H1 (cell line): ENCODE data around the gene NEDD8. TPM values are rescaled to one million over a fixed set of nuclear protein-coding genes. Genes with fewer than 3 reads are reported as not detected.

Experiments used
- CTCF ChIA-PET: fragments of 300-600 bp; sonication (Branson Sonifier 250); formaldehyde crosslinking; loops from one replicate; lab custom pipeline; 2021; ENCODE audit not compliant: partially characterized antibody; lab: Charles Lee
- POLR2A ChIA-PET: fragments of 300-600 bp; sonication (Branson Sonifier 250); formaldehyde crosslinking; loops from one replicate; lab custom pipeline; 2021; ENCODE audit warnings: inconsistent platforms; ENCODE audit not compliant: partially characterized antibody; lab: Charles Lee
- DNase-seq, 2 experiments: peaks; one replicate each; pipeline versions ENCODE4 v3.0.0 to v3.0.0-alpha.2; 2010 to 2022; ENCODE audit warnings: low spot score in 2 of 2, low read depth in 1 of 2, mixed read lengths in 1 of 2
- FAIRE-seq: peaks from 2 replicates; lab custom pipeline; 2011; peaks lifted over from hg19 to GRCh38; lab: Jason Lieb, UNC
- H2AFZ ChIP-seq: 2 replicates; pipeline ENCODE4 v1.8.1; 2012; ENCODE audit warnings: low read length, inconsistent platforms
- H2AK5ac ChIP-seq: 2 replicates; pipeline ENCODE4 v1.6.1; 2013; ENCODE audit warnings: low read depth, low read length
- H2BK120ac ChIP-seq: replicated peaks from 2 replicates; pipeline ENCODE3; 2013; ENCODE audit warnings: low read depth, low read length, inconsistent platforms
- H2BK12ac ChIP-seq: 2 replicates; pipeline ENCODE4 v1.6.1; 2013; ENCODE audit warnings: low read depth, low read length
- H2BK15ac ChIP-seq: 2 replicates; pipeline ENCODE4 v1.6.1; 2013; ENCODE audit warnings: low read length
- H2BK20ac ChIP-seq: 2 replicates; pipeline ENCODE4 v1.6.1; 2013; ENCODE audit warnings: low read length
- H2BK5ac ChIP-seq: 2 replicates; pipeline ENCODE4 v1.6.1; 2013; ENCODE audit warnings: low read depth, low read length
- H3K14ac ChIP-seq: 2 replicates; pipeline ENCODE4 v1.6.1; 2013; ENCODE audit warnings: inconsistent platforms; ENCODE audit not compliant: insufficient read length
- H3K18ac ChIP-seq: 2 replicates; pipeline ENCODE4 v1.6.1; 2013; ENCODE audit warnings: low read length; ENCODE audit errors: extremely low read depth
- H3K23ac ChIP-seq: 2 replicates; pipeline ENCODE4 v1.6.1; 2013; ENCODE audit warnings: inconsistent platforms; ENCODE audit not compliant: insufficient read length
- H3K23me2 ChIP-seq: 2 replicates; pipeline ENCODE4 v1.6.1; 2013; ENCODE audit warnings: low read depth, low read length
- H3K27ac ChIP-seq: 2 replicates; pipeline ENCODE4 v1.6.1; 2011; ENCODE audit warnings: low read depth, low read length, inconsistent platforms
- H3K27me3 ChIP-seq, 4 experiments: replicated peaks in 1 of 4; 1 replicate in 1 of 4; 2 replicates in 3 of 4; pipeline versions ENCODE4 v1.6.1 to v1.8.1; 2011 to 2013; ENCODE audit warnings: low read length in 3 of 4, mild to moderate bottlenecking in 3 of 4, inconsistent platforms in 2 of 4, mixed read lengths in 2 of 4, moderate library complexity in 1 of 4; ENCODE audit not compliant: control insufficient read depth in 3 of 4, insufficient read depth in 3 of 4; ENCODE audit errors: extremely low read depth in 1 of 4
- H3K36me3 ChIP-seq, 4 experiments: 2 replicates each; pipeline versions ENCODE4 v1.6.1 to v1.8.1; 2011 to 2013; ENCODE audit warnings: mild to moderate bottlenecking in 4 of 4, low read length in 3 of 4, moderate library complexity in 2 of 4, control low read depth in 1 of 4, inconsistent platforms in 1 of 4; ENCODE audit not compliant: insufficient read depth in 4 of 4, control insufficient read depth in 2 of 4
- H3K4ac ChIP-seq: replicated peaks from 2 replicates; pipeline ENCODE3; 2013; ENCODE audit warnings: low read length, low read depth, mixed read lengths, inconsistent platforms; ENCODE audit not compliant: insufficient read length
- H3K4me1 ChIP-seq, 4 experiments: replicated peaks in 1 of 4; 1 replicate in 1 of 4; 2 replicates in 3 of 4; pipeline versions ENCODE4 v1.6.1 to v1.8.1; 2011 to 2013; ENCODE audit warnings: low read length in 3 of 4, inconsistent platforms in 2 of 4, mixed read lengths in 1 of 4; ENCODE audit not compliant: insufficient read depth in 4 of 4, control insufficient read depth in 3 of 4
- H3K4me2 ChIP-seq, 2 experiments: 2 replicates each; pipeline versions ENCODE4 v1.6.1 to v1.8.1; 2011 to 2013; ENCODE audit warnings: low read depth in 2 of 2, low read length in 2 of 2, control low read depth in 1 of 2, inconsistent platforms in 1 of 2, mild to moderate bottlenecking in 1 of 2; ENCODE audit not compliant: insufficient read depth in 1 of 2
- H3K4me3 ChIP-seq, 4 experiments: fragments of 200-600, 300-600 bp in 1 of 4; sonication (generic), shearing (Covaris generic), sonication (Bioruptor Twin) in 1 of 4; 2 replicates each; pipeline versions ENCODE4 v1.5.1 to v1.8.1; 2011 to 2016; ENCODE audit warnings: low read length in 4 of 4, low read depth in 3 of 4, control low read depth in 2 of 4, inconsistent platforms in 2 of 4, mild to moderate bottlenecking in 2 of 4, mixed read lengths in 1 of 4, moderate library complexity in 1 of 4; ENCODE audit not compliant: insufficient read depth in 2 of 4; ENCODE audit errors: extremely low read depth in 1 of 4
- H3K56ac ChIP-seq: replicated peaks from 2 replicates; pipeline ENCODE3; 2013; ENCODE audit warnings: low read depth, mild to moderate bottlenecking, mixed read lengths, low read length, inconsistent platforms; ENCODE audit not compliant: insufficient read length
- H3K79me1 ChIP-seq: 2 replicates; pipeline ENCODE4 v1.6.1; 2013; ENCODE audit warnings: low read depth, low read length, control low read depth
- H3K79me2 ChIP-seq, 2 experiments: 2 replicates each; pipeline versions ENCODE4 v1.6.1 to v1.8.1; 2012 to 2013; ENCODE audit warnings: low read length in 2 of 2, mild to moderate bottlenecking in 2 of 2, inconsistent platforms in 1 of 2; ENCODE audit not compliant: insufficient read depth in 2 of 2, control insufficient read depth in 1 of 2
- H3K9ac ChIP-seq, 4 experiments: replicated peaks in 1 of 4; 1 replicate in 1 of 4; 2 replicates in 3 of 4; pipeline versions ENCODE4 v1.6.1 to v1.8.1; 2011 to 2013; ENCODE audit warnings: low read depth in 3 of 4, low read length in 3 of 4, control low read depth in 2 of 4, mild to moderate bottlenecking in 2 of 4, moderate library complexity in 2 of 4, inconsistent platforms in 1 of 4; ENCODE audit errors: extremely low read depth in 1 of 4
- H3K9me3 ChIP-seq, 2 experiments: 2 replicates each; pipeline versions ENCODE4 v1.6.1 to v1.8.1; 2012 to 2013; ENCODE audit warnings: mild to moderate bottlenecking in 2 of 2, moderate library complexity in 2 of 2, control low read depth in 1 of 2, inconsistent platforms in 1 of 2, low read depth in 1 of 2, low read length in 1 of 2, mixed read lengths in 1 of 2; ENCODE audit not compliant: insufficient read depth in 2 of 2
- H4K20me1 ChIP-seq, 2 experiments: replicated peaks in 1 of 2; 2 replicates each; pipeline versions ENCODE3 to v1.8.1; 2011 to 2013; ENCODE audit warnings: inconsistent platforms in 2 of 2, low read length in 2 of 2, mild to moderate bottlenecking in 1 of 2; ENCODE audit not compliant: insufficient read depth in 2 of 2, control insufficient read depth in 1 of 2
- H4K5ac ChIP-seq: 2 replicates; pipeline ENCODE4 v1.6.1; 2013; ENCODE audit warnings: low read length, low read depth, mixed read lengths, inconsistent platforms; ENCODE audit not compliant: insufficient read length
- H4K8ac ChIP-seq: 2 replicates; pipeline ENCODE4 v1.8.0; 2013; ENCODE audit warnings: mild to moderate bottlenecking, moderate library complexity, low read length, inconsistent platforms; ENCODE audit not compliant: insufficient read depth; ENCODE audit errors: extremely low read depth
- H4K91ac ChIP-seq: replicated peaks from 2 replicates; pipeline ENCODE3; 2013; ENCODE audit warnings: low read length, mixed read lengths, inconsistent platforms; ENCODE audit not compliant: insufficient read length
- CBX5 ChIP-seq: fragments of 300-800, 300-1000 bp; sonication (generic); IDR thresholded peaks from 2 replicates; pipeline ENCODE4 v1.7.1; 2016; ENCODE audit warnings: antibody characterized with exemption, low read length, low read depth
- CREB1 ChIP-seq: IDR thresholded peaks from 2 replicates; pipeline ENCODE4 v1.6.1; 2012; ENCODE audit warnings: inconsistent platforms
- EP300 ChIP-seq, 2 experiments: IDR thresholded peaks; 1 replicate in 1 of 2; 2 replicates in 1 of 2; pipeline ENCODE4 v1.6.1; 2011 to 2012; ENCODE audit warnings: low read depth in 2 of 2, low read length in 2 of 2, mild to moderate bottlenecking in 2 of 2, borderline replicate concordance in 1 of 2, inconsistent platforms in 1 of 2, moderate library complexity in 1 of 2
- FOSL1 ChIP-seq: IDR thresholded peaks from 2 replicates; pipeline ENCODE4 v1.6.1; 2011; ENCODE audit warnings: mild to moderate bottlenecking, low read depth, low read length, moderate library complexity; ENCODE audit not compliant: insufficient read depth
- HDAC6 ChIP-seq: IDR thresholded peaks from one replicate; pipeline ENCODE4 v1.7.1; 2012; ENCODE audit warnings: low read depth, mild to moderate bottlenecking, inconsistent platforms, low read length, moderate library complexity
- NANOG ChIP-seq: IDR thresholded peaks from 2 replicates; pipeline ENCODE4 v1.6.1; 2011; ENCODE audit warnings: low read length, low read depth, mild to moderate bottlenecking, inconsistent platforms; ENCODE audit not compliant: insufficient read depth, poor library complexity, severe bottlenecking
- PHF8 ChIP-seq: fragments of 200-600 bp; sonication (generic); conservative IDR thresholded peaks from 2 replicates; pipeline ENCODE4 v1.7.1; 2012; ENCODE audit warnings: low read depth, mild to moderate bottlenecking, inconsistent platforms, low read length, moderate library complexity
- POU5F1 ChIP-seq: IDR thresholded peaks from 2 replicates; pipeline ENCODE4 v1.6.1; 2011; ENCODE audit warnings: low read depth, mild to moderate bottlenecking, low read length, moderate library complexity
- RNF2 ChIP-seq: fragments of 200-900, 300-1000 bp; sonication (generic); IDR thresholded peaks from 2 replicates; pipeline ENCODE4 v1.7.1; 2016; ENCODE audit warnings: borderline replicate concordance, low read depth, mild to moderate bottlenecking, antibody characterized with exemption, low read length; ENCODE audit not compliant: poor library complexity, severe bottlenecking; ENCODE audit errors: missing control alignments
- SIRT6 ChIP-seq: IDR thresholded peaks from one replicate; pipeline ENCODE4 v1.7.1; 2012; ENCODE audit warnings: low read length, inconsistent platforms
- SIX5 ChIP-seq: IDR thresholded peaks from 2 replicates; pipeline ENCODE4 v1.6.1; 2011; ENCODE audit warnings: mild to moderate bottlenecking, low read depth, low read length
- TAF1 ChIP-seq: IDR thresholded peaks from 2 replicates; pipeline ENCODE4 v1.6.1; 2011; ENCODE audit warnings: mild to moderate bottlenecking, low read depth, low read length
- YY1 ChIP-seq: IDR thresholded peaks from 2 replicates; pipeline ENCODE4 v1.6.1; 2011; ENCODE audit warnings: low read depth, mild to moderate bottlenecking, low read length
- WGBS, 2 experiments: shearing (Covaris generic) in 1 of 2; methylation state at CpG; one replicate each; pipeline versions ENCODE4 v1.1.6 to v1.1.7; 2013 to 2015; ENCODE audit warnings: low lambda C conversion rate in 2 of 2, mixed read lengths in 2 of 2, inconsistent platforms in 1 of 2, low coverage in 1 of 2, missing lambda C conversion rate in 1 of 2; ENCODE audit not compliant: insufficient replicate concordance in 2 of 2, insufficient coverage in 1 of 2, insufficient read length in 1 of 2; ENCODE audit errors: extremely low coverage in 1 of 2, missing lambda C conversion rate in 1 of 2; 5-methylcytosine and 5-hydroxymethylcytosine counted together
- polyA plus RNA-seq, 7 experiments: library from polyadenylated mRNA; depleted of rRNA in 3 of 7; stranded (reverse) in 5 of 7; unstranded in 2 of 7; fragments of >200 nt in 5 of 7; fragments of 200-250 nt in 2 of 7; gene quantifications; 1 replicate in 5 of 7; 2 replicates in 1 of 7; 4 replicates in 1 of 7; pipeline versions ENCODE4 v1.2.1 to v1.2.3, GENCODE V29; 2011 to 2013; ENCODE audit warnings: missing spikeins in 2 of 7, mixed read lengths in 2 of 7
- total RNA-seq: library from RNA; stranded (reverse); fragmentation: NEBNext Ultra II Directional; extraction: Animal tissue kit (Norgen Biotek cat#: 25700); gene quantifications from 2 replicates; pipeline ENCODE4 v1.2.1, GENCODE V29; 2021

Gene NEDD8
- total and polyA plus RNA-seq, 2 of the 8 experiments (the other 6 are each of a cell fraction or from before 2014, with no cell fraction given), result 253 to 317 TPM

DNA sequence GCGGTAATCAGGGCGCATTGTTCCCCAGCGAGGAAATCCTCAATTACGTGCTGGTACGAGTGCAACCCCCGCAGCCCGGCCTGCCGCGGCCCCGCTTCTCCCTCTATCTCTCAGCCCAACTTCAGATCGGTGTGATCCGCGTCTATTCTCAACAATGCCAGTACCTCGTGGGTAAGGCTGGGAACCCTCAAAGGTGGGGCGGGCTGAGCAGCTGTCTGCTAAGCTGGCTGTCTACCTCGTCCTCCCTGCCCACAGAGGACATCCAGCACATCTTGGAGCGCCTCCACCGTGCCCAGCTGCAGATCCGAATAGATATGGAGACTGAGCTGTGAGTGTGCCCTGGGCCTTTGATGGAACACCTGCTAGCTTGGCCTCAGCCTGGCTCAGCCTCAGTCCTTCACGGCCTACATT lies 59.3 kb downstream of the NEDD8 start:
- Histone ChIP-seq H2BK120ac (no peak overlapping the region), H3K23me2 (peaks cover 5% of the 10 kb centered on the region; the same call in 1 of the 2 replicates), H2BK15ac (no peak overlapping the region), H4K5ac (no peak overlapping the region), H3K27me3 (no peaks in the 10 kb centered on the region), H3K4ac (no peak overlapping the region), H2AK5ac (no peak overlapping the region), H3K4me1 (peaks cover 0 to 9% (median 7%) of the 10 kb centered on the region in 4 experiments; a peak in 4 of 7 replicates), H3K36me3 (peaks cover 0 to 4% (median 0%) of the 10 kb centered on the region in 4 experiments; a peak in 3 of 8 replicates), H2BK5ac (no peak overlapping the region), H4K20me1 (peaks cover 0 to 3% of the 10 kb centered on the region in 2 experiments), H2AFZ (no peak overlapping the region), H3K27ac (no peak overlapping the region), H3K14ac (no peak overlapping the region), H3K18ac (no peak overlapping the region), H3K79me1 (no peaks in the 10 kb centered on the region), H4K91ac (no peak overlapping the region), H3K4me3 (peak overlapping the region; percentile 62 to 77 (median 71); a peak in 7 of 8 replicates), H3K9me3 (no peaks in the 10 kb centered on the region), H3K9ac (peak overlapping the region in 1 of 4 experiments; percentile 37; a peak in 2 of 7 replicates), H2BK20ac (no peak overlapping the region), H3K79me2 (no peaks in the 10 kb centered on the region), H2BK12ac (peak overlapping the region; percentile 55; the same call in 1 of the 2 replicates), H3K4me2 (peak overlapping the region; percentile 75 to 96), H3K56ac (no peak overlapping the region), H3K23ac (no peak overlapping the region), H4K8ac (peak overlapping the region; percentile 59; the same call in 1 of the 2 replicates)
- no peak for DNase-seq
- CTCF ChIA-PET, result interaction anchor here (0.9 to 1.5 kb wide), 4 partner anchors 10 to 135 kb away, joined by 3 to 5 read pairs (median 4); partner anchors contain the start of genes CIDEB and IRF9
- 71% methylated on average over 20 of the region's 20 CpGs; no CpG with 5 or more reads in 1 of the 2 experiments for WGBS, 2 experiments
- POLR2A ChIA-PET, result interaction anchor here (0.8 to 10.7 kb wide), 14 partner anchors 8 to 161 kb away, joined by 3 to 158 read pairs (median 5); partner anchors contain the start of genes CARMIL3, CHMP4A, IPO4 and IRF9
- FAIRE-seq, result no peak
- TF ChIP-seq YY1, result no peak
- TF ChIP-seq CBX5, result no peak
- no peak for TF ChIP-seq TAF1
- no peak for TF ChIP-seq CREB1
- TF ChIP-seq FOSL1, result no peak
- no peak for TF ChIP-seq NANOG
- TF ChIP-seq PHF8, result no peak
- no peak for TF ChIP-seq HDAC6
- TF ChIP-seq POU5F1, result no peak
- no peak for TF ChIP-seq SIRT6
- TF ChIP-seq EP300 (IDR thresholded peaks at IDR 0.05; ENCODE audit: borderline replicate concordance in 1 of 2, low read depth in 2 of 2, low read length in 2 of 2), result no peak
- TF ChIP-seq SIX5, result no peak
- no peak for TF ChIP-seq RNF2
